ENCODE measurements around the gene MS4A14. TPM values are rescaled to one million over a fixed set of nuclear protein-coding genes. Genes with fewer than 3 reads are reported as not detected.
"Not testable (repeated sequence)": the region's sequence is repeated elsewhere in the genome, so short reads cannot be mapped to it uniquely, and the experiment has no call there.

MS4A14 gene
- total RNA-seq, 4 donors from 2014 or later: 0.57 to 15.7 (median 2.7) TPM

- H3K27me3 ChIP-seq: no peaks in the 10 kb centered on the region
- no peaks in the 10 kb centered on the region for H3K36me3 ChIP-seq
- no peak overlapping the region for H3K27ac ChIP-seq
- no peak overlapping the region for H3K4me3 ChIP-seq
- TF ChIP-seq POLR2A (IDR thresholded peaks at IDR 0.05): no peak
- no peak for TF ChIP-seq CTCF (IDR thresholded peaks at IDR 0.05)
- no peak for DNase-seq
- no peaks in the 10 kb centered on the region for H3K4me1 ChIP-seq
- H3K9me3 ChIP-seq: no peaks in the 10 kb centered on the region
Observed at GRCh38 chr11:60360621-60361020, 35.6 kb upstream of the MS4A14 start.

- no peak overlapping the region for H3K27ac ChIP-seq
- H3K36me3 ChIP-seq: no peaks in the 10 kb centered on the region
- no peak overlapping the region for H3K4me3 ChIP-seq
- TF ChIP-seq POLR2A (IDR thresholded peaks at IDR 0.05) (no peak), CTCF (IDR thresholded peaks at IDR 0.05) (no peak)
- no peaks in the 10 kb centered on the region for H3K4me1 ChIP-seq
- no peaks in the 10 kb centered on the region for H3K9me3 ChIP-seq
- DNase-seq: no peak
- no peaks in the 10 kb centered on the region for H3K27me3 ChIP-seq
Observed at GRCh38 chr11:60362241-60362640, 34.0 kb upstream of the MS4A14 start.

DNA sequence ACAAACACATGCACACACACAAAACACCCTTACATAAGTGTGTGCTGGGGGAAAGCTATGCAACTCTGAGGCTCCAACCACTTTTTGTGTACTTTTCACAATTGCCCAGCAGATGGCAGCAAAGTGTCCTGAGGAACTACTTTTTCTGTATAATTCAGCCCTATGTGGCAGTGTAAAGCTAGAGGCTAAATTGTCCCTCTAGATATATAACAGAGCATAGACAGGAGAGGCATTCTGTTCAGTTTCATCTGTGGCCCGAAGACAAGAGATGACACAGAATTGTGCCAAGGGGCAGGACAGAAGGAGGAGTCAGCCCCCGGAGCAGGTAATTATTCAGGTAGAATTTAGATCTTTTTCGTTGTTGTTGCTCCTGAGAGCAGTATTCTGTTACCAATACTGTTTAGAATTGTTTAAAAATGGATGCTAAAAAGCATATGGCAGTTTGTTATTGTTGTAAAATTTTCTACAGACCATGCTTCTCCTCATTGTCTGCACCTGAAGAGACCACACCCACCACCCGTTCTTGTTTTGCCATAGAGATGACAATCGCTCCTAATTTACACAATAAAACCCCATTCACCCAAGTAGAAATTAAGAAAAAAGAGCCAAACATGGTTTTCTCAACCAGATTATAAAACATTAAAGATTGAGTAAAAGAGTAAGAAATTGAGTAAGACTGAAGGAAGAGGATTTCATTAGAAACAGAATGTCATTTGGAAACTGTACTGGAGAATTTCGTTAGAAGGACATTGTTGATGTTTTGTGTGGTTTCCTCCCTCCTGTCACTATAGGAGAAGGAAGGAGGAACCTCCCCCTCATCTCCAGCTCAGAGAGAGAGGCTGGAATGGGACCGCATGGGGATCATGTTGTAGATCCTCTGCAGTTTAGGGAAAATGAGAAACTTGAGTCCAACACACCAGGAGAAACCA, 32.5 kb upstream of the MS4A14 start:
- TF ChIP-seq POLR2A (IDR thresholded peaks at IDR 0.05) (no peak), CTCF (IDR thresholded peaks at IDR 0.05) (peak; percentile 67 to 85 (median 81))
- H3K27ac ChIP-seq: peak overlapping the region in 1 of 4 donors; percentile 57

GRCh38 chr11:60366262-60366904, 29.9 kb upstream of the MS4A14 start:
- not testable (repeated sequence) for DNase-seq, H3K27ac ChIP-seq, H3K9me3 ChIP-seq, H3K27me3 ChIP-seq, H3K36me3 ChIP-seq, H3K4me3 ChIP-seq, H3K4me1 ChIP-seq

More for the DNA sequence above, 32.5 kb upstream of the MS4A14 start:
- Histone ChIP-seq H3K9me3 (no peaks in the 10 kb centered on the region), H3K4me3 (no peak overlapping the region), H3K27me3 (no peaks in the 10 kb centered on the region), H3K4me1 (no peaks in the 10 kb centered on the region), H3K36me3 (no peaks in the 10 kb centered on the region)
- DNase-seq: peak in 2 of 3 donors; percentile 73 to 91

GRCh38 chr11:60367009-60367408, 29.2 kb upstream of the MS4A14 start:
- no peak overlapping the region for H3K4me3 ChIP-seq
- H3K27me3 ChIP-seq: no peaks in the 10 kb centered on the region
- peak overlapping the region in 1 of 4 donors; percentile 13 for H3K27ac ChIP-seq
- H3K4me1 ChIP-seq: no peaks in the 10 kb centered on the region
- no peak for TF ChIP-seq POLR2A (IDR thresholded peaks at IDR 0.05)
- TF ChIP-seq CTCF (IDR thresholded peaks at IDR 0.05): no peak
- no peaks in the 10 kb centered on the region for H3K9me3 ChIP-seq
- H3K36me3 ChIP-seq: no peaks in the 10 kb centered on the region
- DNase-seq: no peak

- Histone ChIP-seq H3K27ac (peak overlapping the region in 1 of 4 donors; percentile 13), H3K27me3 (no peaks in the 10 kb centered on the region), H3K4me1 (no peaks in the 10 kb centered on the region), H3K36me3 (no peaks in the 10 kb centered on the region), H3K9me3 (no peaks in the 10 kb centered on the region), H3K4me3 (no peak overlapping the region)
- no peak for TF ChIP-seq POLR2A (IDR thresholded peaks at IDR 0.05)
- no peak for TF ChIP-seq CTCF (IDR thresholded peaks at IDR 0.05)
- no peak for DNase-seq
Observed at GRCh38 chr11:60367896-60368295, 28.4 kb upstream of the MS4A14 start.

Data from Peyer's patch (tissue), 4 donors.